Spleen (tissue), 11 donors: ENCODE results near the gene TGM4. TPM values are rescaled to one million over a fixed set of nuclear protein-coding genes. Genes with fewer than 3 reads are reported as not detected.

Experiments
- DNase-seq: peaks from one replicate; pipeline ENCODE4 v3.0.0-alpha.2; 2020
- H3K27ac ChIP-seq, 8 donors: fragments of 200-600 bp; sonication (generic) in 7 of 8; 1 replicate in 4 of 8; 2 replicates in 4 of 8; pipeline versions ENCODE4 v1.5.0 to v1.8.0; 2016 to 2021; ENCODE audit warnings: inconsistent platforms in 4 of 8, mild to moderate bottlenecking in 4 of 8, moderate library complexity in 1 of 8
- H3K27me3 ChIP-seq, 7 donors: fragments of 200-600 bp; sonication (generic) in 6 of 7; replicated peaks in 1 of 7; 1 replicate in 4 of 7; 2 replicates in 3 of 7; pipeline versions ENCODE4 v1.5.0 to v1.8.0; 2016 to 2021; ENCODE audit warnings: inconsistent platforms in 3 of 7, mild to moderate bottlenecking in 1 of 7
- H3K36me3 ChIP-seq, 6 donors: fragments of 200-600 bp; sonication (generic) in 5 of 6; 1 replicate in 4 of 6; 2 replicates in 2 of 6; pipeline versions ENCODE4 v1.5.0 to v1.8.0; 2016 to 2021; ENCODE audit warnings: inconsistent platforms in 2 of 6
- H3K4me1 ChIP-seq, 6 donors: fragments of 200-600 bp; sonication (generic) in 5 of 6; 1 replicate in 3 of 6; 2 replicates in 3 of 6; pipeline versions ENCODE4 v1.5.0 to v1.8.0; 2016 to 2021; ENCODE audit warnings: inconsistent platforms in 3 of 6
- H3K4me3 ChIP-seq, 8 donors: fragments of 200-600 bp; sonication (generic) in 7 of 8; 1 replicate in 4 of 8; 2 replicates in 4 of 8; pipeline versions ENCODE4 v1.5.0 to v1.8.0; 2016 to 2021; ENCODE audit warnings: inconsistent platforms in 4 of 8, mild to moderate bottlenecking in 4 of 8, moderate library complexity in 2 of 8
- H3K9me3 ChIP-seq, 8 donors: fragments of 200-600 bp; sonication (generic) in 7 of 8; 1 replicate in 4 of 8; 2 replicates in 4 of 8; pipeline versions ENCODE4 v1.5.0 to v1.8.0; 2016 to 2021; ENCODE audit warnings: inconsistent platforms in 4 of 8
- POLR2A ChIP-seq, 3 donors: fragments of 450-650 bp; IDR thresholded peaks; one replicate each; pipeline ENCODE4 v1.5.1; 2017; ENCODE audit warnings: antibody characterized with exemption in 3 of 3, mild to moderate bottlenecking in 1 of 3
- POLR2AphosphoS5 ChIP-seq, 3 donors: sonication (generic); formaldehyde crosslinking; IDR thresholded peaks; one replicate each; pipeline ENCODE4 v1.5.1; 2017; ENCODE audit warnings: antibody characterized with exemption in 3 of 3
- WGBS, 5 donors: extraction: QIAGEN DNeasy Blood & Tissue Kit in 3 of 5; methylation state at CpG; one replicate each; pipeline versions ENCODE4 v1.1.5 to v1.1.7; 2013 to 2018; 5-methylcytosine and 5-hydroxymethylcytosine counted together
- intact Hi-C: fragments of 100-400 bp; cut with DNase I; formaldehyde crosslinking; loops from one replicate; pipeline ENCODE4 v1.15.0; 2023; ENCODE audit warnings: low total_unique reads
- polyA plus RNA-seq, 3 donors: library from polyadenylated mRNA; stranded (reverse); fragments of 200-250 nt; gene quantifications; one replicate each; pipeline ENCODE4 v1.2.1, GENCODE V29; 2013
- total RNA-seq, 7 donors: library from RNA; depleted of rRNA in 3 of 7; stranded (reverse); fragments of >200 nt in 3 of 7; fragmentation: NEBNext Ultra II Directional in 4 of 7; extraction: Animal tissue kit (Norgen Biotek cat#: 25700) in 4 of 7; gene quantifications; one replicate each; pipeline versions ENCODE4 v1.1.0 to v1.2.1, GENCODE V29; 2016 to 2021
- TF ChIP-seq, protein P1 (sequence below), 11 experiments: fragments of 200-600 bp in 7 of 11; fragments of 450-650 bp in 4 of 11; sonication (generic) in 4 of 11; IDR thresholded peaks in 8 of 11; conservative IDR thresholded peaks in 3 of 11; 1 replicate in 7 of 11; 2 replicates in 4 of 11; pipeline versions ENCODE4 v1.4.0 to v1.8.0; 2016 to 2021; ENCODE audit warnings: antibody characterized with exemption in 11 of 11, inconsistent platforms in 4 of 11, mild to moderate bottlenecking in 1 of 11
- donor health status: healthy with polysubstance abuse.
- donor health status: DM: no; HTN: no; CAD: no; lungs with moderate emphysema.
- donor health status: DM: no; HTN: no; CAD: no.
- donor health status: Bipolar disorder and iron deficiency.
- donor health status: healthy.
- donor health status: DM: no; HTN: no; CAD: no.
- donor health status: DM: yes; HTN: yes; CAD: no.

Gene TGM4
- total and polyA plus RNA-seq, 10 donors: not detected

- Histone ChIP-seq H3K36me3 (no peaks in the 10 kb centered on the region), H3K27me3 (peaks cover 0 to 30% (median 0%) of the 10 kb centered on the region in 7 donors), H3K9me3 (no peaks in the 10 kb centered on the region), H3K4me3 (no peak overlapping the region), H3K27ac (no peak overlapping the region), H3K4me1 (no peaks in the 10 kb centered on the region)
- WGBS, 5 donors: 64 to 81% (median 75%) methylated on average over 3 of the region's 3 CpGs
- intact Hi-C loops: no loop called here
- no peak for DNase-seq
- TF ChIP-seq, protein P1, sequence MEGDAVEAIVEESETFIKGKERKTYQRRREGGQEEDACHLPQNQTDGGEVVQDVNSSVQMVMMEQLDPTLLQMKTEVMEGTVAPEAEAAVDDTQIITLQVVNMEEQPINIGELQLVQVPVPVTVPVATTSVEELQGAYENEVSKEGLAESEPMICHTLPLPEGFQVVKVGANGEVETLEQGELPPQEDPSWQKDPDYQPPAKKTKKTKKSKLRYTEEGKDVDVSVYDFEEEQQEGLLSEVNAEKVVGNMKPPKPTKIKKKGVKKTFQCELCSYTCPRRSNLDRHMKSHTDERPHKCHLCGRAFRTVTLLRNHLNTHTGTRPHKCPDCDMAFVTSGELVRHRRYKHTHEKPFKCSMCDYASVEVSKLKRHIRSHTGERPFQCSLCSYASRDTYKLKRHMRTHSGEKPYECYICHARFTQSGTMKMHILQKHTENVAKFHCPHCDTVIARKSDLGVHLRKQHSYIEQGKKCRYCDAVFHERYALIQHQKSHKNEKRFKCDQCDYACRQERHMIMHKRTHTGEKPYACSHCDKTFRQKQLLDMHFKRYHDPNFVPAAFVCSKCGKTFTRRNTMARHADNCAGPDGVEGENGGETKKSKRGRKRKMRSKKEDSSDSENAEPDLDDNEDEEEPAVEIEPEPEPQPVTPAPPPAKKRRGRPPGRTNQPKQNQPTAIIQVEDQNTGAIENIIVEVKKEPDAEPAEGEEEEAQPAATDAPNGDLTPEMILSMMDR (IDR thresholded peaks at IDR 0.05 in 8 of 11, conservative IDR thresholded peaks at IDR 0.05 in 3 of 11): no peak
- no peak for TF ChIP-seq POLR2A (IDR thresholded peaks at IDR 0.05)
- no peak for TF ChIP-seq POLR2AphosphoS5 (IDR thresholded peaks at IDR 0.05)
These were observed 15.8 kb downstream of the TGM4 start for GRCh38 chr3:44890258-44890657.

DNA sequence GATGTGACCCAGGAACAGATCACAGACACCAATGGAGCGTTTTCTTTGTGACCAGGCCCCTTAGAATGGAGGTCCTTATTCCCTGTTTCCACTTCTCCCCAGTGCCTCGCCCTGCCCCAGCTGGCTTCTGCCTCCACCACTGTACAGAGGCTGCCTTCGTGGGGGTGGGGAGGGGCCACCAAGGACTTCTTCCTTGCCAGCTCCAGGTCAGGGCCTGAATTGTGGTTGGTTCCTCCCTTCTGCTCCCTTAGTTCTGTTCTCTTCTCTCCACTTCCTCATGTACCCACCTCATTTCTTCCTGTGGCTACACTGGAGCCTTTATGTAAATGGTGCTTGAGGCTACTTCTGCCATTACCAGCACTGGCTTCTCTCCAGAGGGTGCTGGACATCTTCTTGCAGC lies 16.4 kb downstream of the TGM4 start:
- no peak for DNase-seq
- Histone ChIP-seq H3K9me3 (no peaks in the 10 kb centered on the region), H3K36me3 (no peaks in the 10 kb centered on the region), H3K4me3 (no peak overlapping the region), H3K27me3 (peaks cover 0 to 24% (median 0%) of the 10 kb centered on the region in 7 donors), H3K4me1 (no peaks in the 10 kb centered on the region), H3K27ac (no peak overlapping the region)
- 47 to 69% (median 60%) methylated on average over 3 of the region's 3 CpGs for WGBS, 5 donors
- TF ChIP-seq POLR2A (IDR thresholded peaks at IDR 0.05) (no peak), POLR2AphosphoS5 (IDR thresholded peaks at IDR 0.05) (no peak)
- TF ChIP-seq, protein P1 (IDR thresholded peaks at IDR 0.05 in 8 of 11, conservative IDR thresholded peaks at IDR 0.05 in 3 of 11): no peak
- intact Hi-C loops: no loop called here

- no peak for DNase-seq
- H3K4me3 ChIP-seq: no peak overlapping the region
- WGBS, 5 donors: 73 to 90% (median 79%) methylated on average over 3 of the region's 3 CpGs
These were observed 18.3 kb downstream of the TGM4 start for GRCh38 chr3:44892689-44893088.

GRCh38 chr3:44893097-44893496 lies 18.7 kb downstream of the TGM4 start:
- Histone ChIP-seq H3K36me3 (no peaks in the 10 kb centered on the region), H3K9me3 (no peaks in the 10 kb centered on the region), H3K4me1 (no peaks in the 10 kb centered on the region), H3K27me3 (peaks cover 0 to 7% (median 0%) of the 10 kb centered on the region in 7 donors), H3K27ac (no peak overlapping the region), H3K4me3 (no peak overlapping the region)
- WGBS, 5 donors: 66 to 82% (median 77%) methylated on average over 2 of the region's 2 CpGs
- DNase-seq: no peak
- intact Hi-C loops: no loop called here
- TF ChIP-seq POLR2A (IDR thresholded peaks at IDR 0.05) (no peak), POLR2AphosphoS5 (IDR thresholded peaks at IDR 0.05) (no peak)
- TF ChIP-seq, protein P1 (IDR thresholded peaks at IDR 0.05 in 8 of 11, conservative IDR thresholded peaks at IDR 0.05 in 3 of 11): no peak

More at GRCh38 chr3:44892689-44893088, 18.3 kb downstream of the TGM4 start:
- no peaks in the 10 kb centered on the region for H3K4me1 ChIP-seq
- H3K27ac ChIP-seq: no peak overlapping the region
- H3K36me3 ChIP-seq: no peaks in the 10 kb centered on the region
- TF ChIP-seq, protein P1 (IDR thresholded peaks at IDR 0.05 in 8 of 11, conservative IDR thresholded peaks at IDR 0.05 in 3 of 11): no peak
- no peaks in the 10 kb centered on the region for H3K9me3 ChIP-seq
- H3K27me3 ChIP-seq: peaks cover 0 to 9% (median 0%) of the 10 kb centered on the region in 7 donors
- intact Hi-C loops: no loop called here
